GM18870 (cell line): ENCODE results near the gene PKD1.
A peak's percentile ranks its signal among the peaks of the same experiment; 100 is the strongest.

Source experiments
- ATAC-seq: cut with Tn5 transposase; IDR thresholded peaks from one replicate; pipeline ENCODE4 v1.9.1; 2021; ENCODE audit warnings: moderate library complexity; ENCODE audit not compliant: unreplicated experiment

PKD1 gene

DNA sequence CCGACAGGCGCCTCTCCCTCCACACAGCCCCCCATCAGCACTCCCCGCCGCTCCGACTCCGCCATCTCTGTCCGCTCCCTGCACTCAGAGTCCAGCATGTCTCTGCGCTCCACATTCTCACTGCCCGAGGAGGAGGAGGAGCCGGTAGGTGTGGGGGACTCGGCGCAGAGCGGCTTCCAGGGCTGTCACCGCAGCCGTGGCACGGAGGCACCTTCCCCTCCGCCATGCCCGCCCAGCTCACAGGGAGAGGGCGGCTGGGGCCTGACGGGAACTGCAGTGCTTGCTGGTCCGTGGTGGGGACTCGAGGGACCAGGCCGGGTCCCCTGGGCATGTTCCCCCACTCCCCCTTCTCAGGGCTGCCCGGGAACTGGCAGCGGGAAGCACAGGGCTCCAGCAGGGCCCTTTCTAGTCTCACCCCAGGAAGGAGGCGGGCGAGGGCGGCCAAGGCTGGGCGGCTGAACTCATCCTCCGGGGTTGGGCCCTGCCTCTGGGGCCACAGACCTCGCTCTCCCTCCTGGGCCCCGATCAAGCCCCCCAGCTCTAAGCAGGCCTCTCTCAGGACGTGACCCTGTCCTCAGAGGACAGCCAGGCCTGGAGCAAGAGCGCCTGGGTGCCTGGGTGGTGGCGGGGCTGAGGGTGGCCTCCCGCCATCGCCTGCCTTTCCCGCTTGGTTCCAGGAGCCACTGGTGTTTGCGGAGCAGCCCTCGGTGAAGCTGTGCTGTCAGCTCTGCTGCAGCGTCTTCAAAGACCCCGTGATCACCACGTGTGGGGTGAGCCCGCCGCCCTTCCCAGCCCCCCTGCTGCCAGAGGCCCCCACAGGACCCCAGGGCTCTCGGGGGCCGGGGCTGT, 35.1 kb upstream of the PKD1 start:
- no peak for ATAC-seq

DNA sequence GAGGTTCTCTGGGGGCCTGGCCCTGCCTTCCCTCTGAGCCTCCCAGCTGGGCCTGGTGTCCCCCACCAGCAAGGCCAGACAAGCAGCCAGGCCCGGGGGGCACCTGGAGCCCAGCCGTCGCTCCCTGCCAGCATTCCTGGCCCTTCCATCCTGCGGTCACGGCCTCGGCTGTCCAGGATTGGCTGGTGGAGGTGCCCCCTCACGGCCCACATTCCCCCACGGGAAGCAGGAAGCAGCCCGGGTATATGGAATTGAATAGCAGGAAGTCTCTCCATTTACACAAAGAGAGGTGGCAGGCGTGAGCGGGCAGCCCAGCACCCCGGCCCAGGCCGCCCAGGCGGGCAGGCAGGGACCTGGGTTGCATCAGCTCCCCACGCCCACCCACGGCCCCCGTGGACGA, 34.4 kb upstream of the PKD1 start:
- no peak for ATAC-seq

DNA sequence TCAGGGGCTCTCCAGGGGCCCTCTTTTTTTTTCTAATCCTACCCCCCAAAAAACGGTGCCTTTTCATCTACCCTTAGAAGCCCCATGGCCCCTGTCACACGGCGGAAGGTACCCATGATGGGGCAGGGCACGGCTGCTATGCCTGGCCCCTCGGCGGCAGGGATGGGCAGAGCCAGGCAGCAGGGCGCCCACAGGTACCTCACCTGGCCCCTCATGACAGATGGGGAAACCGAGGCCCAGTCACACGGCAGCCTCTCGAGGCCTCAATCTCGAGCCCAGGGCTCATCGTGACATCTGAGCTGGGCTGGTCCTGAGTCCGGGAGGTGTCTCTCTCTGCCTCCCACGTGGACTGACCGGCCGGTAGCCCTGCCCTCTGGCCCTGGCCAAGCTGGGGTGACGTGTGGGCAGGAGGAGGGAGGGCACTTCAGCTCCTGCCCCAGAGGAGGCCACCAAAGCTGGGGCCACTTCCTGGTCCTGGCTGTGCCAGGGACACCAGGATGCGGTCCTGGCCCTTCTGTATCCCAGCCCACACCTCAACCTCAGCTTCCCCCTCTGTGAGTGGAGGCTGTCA, 31.5 kb upstream of the PKD1 start:
- no peak for ATAC-seq

DNA sequence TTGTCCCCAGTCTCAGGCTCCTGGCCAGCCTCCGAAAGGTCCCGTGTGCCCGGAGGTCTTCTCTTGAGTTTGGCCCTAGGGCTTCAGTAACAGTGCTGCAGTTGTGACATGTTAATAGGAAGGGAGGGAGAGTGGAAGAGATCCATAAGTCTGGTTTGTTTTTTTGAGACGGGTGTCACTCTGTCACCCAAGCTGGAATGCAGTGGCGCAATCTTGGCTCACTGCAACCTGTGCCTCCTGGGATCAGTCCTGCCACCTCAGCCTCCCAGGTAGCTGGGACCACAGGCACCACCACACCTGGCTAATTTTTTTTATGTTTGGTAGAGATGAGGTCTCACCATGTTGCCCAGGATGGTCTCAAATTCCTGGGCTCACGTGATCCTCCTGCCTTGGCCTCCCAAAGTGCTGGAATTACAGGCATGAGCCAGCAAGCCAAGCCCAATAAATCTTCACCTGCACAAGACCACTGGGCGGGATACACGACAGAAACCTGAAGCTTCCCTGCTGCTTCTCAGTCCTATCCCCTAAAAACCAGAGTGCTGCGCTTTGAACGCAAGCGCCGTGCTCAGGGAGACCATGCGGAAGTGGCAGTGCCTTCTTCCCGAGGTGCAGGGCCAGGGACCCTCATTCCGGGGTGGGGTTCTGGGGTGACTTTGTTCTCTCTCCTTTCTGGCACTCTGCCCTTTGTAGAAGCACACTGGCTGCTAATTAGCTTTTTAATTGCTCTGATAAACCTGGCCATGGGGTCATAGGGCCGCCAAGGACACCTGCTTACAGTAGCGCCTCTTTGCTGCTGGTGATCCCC, 30.8 kb upstream of the PKD1 start:
- no peak for ATAC-seq

DNA sequence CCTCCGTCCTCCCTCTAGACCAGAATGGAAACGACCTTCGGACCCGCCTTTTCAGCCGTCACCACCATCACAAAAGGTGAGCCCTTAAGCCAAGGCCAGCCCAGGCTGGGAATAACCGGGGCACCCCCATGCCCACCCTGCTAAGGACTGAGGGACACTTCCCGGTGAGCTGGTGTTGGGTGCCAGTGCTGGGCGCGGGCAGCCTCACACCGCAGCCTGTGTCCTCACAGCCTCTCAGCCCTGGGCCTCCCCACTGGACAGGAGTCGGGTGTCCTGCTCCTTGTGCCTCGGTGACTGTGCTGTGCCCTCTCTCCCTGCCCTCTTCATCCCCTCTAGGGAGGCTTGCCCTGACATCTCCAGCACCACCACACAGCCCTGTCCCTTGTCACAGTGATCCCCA, 30.2 kb upstream of the PKD1 start:
- ATAC-seq, result no peak

DNA sequence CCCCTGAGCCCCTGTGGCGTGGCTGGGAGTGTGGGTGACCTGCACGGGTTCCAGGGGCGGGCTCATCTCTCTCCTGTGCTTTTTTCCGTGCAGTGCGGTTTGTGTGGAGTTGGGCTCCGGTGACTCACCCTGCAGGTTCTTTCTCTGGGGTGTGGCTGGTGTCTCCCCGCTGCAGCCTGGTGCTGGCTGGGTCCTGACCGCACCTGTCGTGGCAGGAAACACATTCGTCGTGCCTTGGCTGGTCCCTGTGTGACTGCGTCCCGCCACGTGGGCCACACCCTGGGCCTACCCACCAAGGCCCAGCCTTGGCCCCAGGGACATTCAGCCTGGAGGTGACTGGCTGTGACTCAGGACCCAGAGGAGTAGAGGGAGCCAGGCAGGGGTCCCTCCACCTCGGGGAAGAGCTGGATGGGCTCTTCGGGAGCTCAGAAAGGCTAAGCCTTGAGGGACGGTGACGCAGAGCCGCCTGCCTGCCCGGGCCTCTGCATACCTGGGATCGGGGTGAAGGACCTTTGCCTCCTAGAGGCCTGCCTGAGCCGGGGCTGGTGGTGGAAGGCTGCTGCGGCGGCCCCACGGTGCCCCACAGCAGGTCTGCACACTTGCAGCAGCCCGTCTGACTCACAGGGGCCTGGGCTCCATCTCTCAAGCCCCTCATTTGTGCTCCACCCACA, 27.6 kb upstream of the PKD1 start:
- no peak for ATAC-seq

DNA sequence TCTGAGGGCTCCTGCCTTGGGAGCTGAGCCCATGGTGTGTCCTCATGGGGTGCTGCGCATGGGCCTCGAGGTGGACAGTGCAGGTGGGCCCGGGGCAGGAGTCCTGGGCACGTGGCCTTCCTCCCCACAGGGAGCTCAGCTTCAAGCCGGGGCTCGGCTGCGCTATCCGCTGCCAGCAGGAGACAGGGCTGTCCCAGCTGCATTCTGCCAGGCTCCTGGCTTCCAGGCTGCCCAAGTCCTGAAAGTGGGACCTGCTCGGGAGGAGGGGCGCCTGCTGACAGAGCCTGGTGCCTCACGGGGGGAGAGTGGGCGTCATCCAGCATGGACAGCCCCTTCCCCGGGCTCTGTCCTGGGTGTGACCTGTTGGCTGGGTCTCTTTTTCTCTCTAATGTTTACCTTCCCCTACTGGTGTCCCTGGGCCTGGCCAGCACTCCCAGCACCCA, 27.0 kb upstream of the PKD1 start:
- no peak for ATAC-seq

DNA sequence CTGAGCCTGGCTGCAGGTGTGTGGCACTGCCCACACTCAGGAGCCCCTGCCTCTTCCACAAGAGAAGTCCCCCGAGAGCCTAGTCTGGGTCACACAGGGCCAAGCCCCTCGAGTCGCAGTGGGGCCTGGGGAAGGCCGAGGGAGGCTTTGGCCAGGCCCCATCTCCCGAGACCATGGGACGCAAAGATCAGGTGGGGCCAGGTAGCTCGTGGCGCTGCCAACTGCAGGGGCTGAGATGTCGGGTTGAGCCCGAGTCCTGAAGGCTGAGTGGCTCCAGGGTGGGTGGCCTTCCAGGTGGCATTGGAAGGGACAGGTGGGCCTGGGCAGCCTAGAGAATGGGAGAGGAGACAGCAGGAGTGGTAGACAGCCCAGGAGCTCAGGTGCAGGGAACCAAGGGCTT, 26.2 kb upstream of the PKD1 start:
- no peak for ATAC-seq

DNA sequence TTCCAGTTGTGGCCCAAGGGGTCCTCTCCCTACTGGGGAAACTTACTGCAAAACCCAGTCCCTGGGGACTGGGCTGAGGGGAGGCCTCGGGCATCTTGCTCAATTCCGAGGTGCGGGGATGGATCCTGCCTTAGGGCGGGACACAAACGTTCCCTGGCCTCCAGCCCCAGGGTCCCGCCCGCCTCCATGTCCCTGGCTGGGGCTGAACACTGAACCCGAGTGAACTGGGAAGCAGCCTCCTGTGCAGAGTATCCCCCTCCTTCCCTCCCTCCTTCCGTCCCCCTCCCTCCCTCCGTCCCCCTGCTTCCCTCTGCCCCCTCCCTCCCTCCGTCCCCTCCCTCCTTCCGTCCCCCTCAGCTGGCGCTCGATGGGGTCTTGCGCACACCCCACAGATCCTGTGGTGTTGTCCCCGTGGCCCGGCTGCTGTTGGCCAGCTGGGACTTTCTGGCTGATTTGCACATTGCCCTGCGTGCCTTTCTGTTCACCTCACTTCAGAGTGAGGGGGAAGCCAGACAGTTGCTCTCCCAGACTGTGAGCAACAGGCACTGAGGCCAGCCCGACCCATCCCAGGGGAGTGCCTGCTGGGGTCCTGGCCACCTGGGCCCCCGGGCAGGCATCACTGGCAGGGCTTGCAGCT, 25.3 kb upstream of the PKD1 start:
- no peak for ATAC-seq

DNA sequence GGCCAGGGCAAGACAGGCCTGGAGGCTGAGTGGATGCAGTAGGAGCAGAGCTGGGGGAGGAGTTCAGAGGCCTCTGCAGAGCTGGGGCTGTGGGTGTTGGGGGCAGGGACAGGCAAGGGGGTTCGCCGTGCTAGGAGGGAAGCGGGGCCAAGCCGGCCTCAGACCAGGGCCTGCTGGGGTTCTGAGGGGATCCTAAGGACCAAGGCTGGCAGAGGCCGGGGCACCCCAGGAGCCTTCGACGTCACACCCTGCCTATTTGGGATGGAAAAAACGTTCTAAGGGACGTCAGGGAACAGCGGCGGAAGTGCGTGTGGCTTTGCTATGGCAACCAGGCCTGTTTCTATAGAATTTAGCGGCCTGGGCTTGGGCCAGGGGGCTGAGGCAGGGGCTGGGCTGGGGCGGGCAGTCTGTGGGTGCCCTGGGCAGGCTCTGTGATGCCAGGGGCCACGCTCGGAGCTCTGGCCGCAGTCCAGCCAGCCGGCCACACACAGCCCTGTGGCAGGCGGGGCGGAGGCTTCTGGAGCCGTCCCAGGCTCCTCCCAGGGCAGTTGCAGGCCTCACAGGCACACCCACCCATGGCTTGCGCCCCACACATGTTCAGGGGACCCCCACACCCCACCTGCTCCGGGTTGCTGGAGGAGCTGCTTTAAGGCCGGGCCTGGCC, 23.6 kb upstream of the PKD1 start:
- no peak for ATAC-seq

DNA sequence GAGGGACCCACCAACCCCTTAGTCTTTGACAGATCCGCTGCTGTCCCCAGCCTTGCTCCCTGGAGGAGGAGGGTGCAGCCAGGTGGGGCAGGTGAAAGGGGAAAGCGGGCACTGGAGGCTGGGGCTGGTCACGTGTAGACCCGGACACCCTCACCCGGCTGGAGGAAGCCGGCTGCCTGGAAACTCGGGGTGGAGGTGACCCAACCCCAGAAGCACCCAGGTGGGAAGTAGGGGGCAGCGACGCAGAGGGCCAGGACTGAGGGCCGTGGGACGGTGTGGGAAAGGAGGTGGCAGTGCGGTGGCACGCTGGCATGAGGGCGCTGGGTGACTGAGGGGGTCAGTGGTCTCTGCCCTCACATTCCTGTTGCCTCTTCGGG, 22.6 kb upstream of the PKD1 start:
- ATAC-seq, result no peak

DNA sequence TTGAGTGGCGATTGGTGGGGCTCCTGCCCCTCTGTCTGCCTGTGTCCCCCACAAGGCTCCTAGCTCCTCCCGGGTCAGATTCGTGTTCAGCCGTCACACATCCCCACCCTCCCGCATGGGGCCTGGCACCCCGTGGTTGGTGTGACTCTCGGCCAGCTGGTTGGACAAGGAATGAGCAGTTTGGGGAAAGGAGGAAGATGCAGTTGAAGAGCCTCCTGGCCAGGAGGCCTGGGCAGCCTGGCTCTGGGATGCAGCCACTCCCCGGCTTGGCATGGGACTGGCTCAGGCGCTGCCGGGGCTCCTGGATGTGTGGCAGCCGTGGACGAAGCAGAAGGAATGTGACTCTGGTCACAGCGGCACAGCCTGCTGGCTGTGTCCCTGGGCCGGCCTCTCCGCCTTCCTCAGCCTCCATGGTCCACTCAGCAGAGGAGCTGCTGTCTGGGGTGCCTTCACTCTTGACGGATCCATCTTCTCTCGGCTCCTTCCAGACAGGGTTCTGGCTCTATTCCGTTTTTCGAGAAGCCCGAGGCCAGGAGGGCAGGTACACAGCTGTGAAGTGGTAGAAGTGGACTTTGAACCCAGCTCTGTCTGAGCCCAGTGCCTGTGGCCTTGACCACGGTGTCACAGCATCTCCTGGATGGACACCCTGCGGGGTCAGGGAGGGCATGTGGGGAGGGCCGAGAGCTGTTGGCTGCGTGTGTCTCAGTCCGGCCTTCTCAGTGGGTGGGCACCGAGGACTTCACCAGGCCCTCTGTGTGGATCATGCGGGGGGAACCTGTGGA, 22.0 kb upstream of the PKD1 start:
- no peak for ATAC-seq

DNA sequence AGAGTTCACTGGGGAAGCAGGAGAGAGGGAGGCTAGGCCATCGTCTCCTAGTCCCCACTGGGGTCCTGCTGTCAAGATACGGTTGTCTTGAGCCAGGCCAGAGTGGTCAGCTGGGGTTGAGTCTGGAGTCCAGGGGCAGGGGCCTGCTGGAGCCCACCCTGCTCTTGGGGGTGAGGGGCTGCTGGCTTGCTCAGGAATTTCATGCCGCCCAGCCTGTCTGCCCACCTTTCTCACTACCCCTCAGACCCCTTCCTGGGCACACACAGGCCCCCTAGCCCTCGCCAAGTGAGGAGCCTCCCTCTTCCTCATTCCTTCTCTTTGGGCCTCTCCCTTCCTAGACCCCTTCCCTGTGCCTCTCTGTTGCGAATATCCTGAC, 21.1 kb upstream of the PKD1 start:
- ATAC-seq, result no peak

DNA sequence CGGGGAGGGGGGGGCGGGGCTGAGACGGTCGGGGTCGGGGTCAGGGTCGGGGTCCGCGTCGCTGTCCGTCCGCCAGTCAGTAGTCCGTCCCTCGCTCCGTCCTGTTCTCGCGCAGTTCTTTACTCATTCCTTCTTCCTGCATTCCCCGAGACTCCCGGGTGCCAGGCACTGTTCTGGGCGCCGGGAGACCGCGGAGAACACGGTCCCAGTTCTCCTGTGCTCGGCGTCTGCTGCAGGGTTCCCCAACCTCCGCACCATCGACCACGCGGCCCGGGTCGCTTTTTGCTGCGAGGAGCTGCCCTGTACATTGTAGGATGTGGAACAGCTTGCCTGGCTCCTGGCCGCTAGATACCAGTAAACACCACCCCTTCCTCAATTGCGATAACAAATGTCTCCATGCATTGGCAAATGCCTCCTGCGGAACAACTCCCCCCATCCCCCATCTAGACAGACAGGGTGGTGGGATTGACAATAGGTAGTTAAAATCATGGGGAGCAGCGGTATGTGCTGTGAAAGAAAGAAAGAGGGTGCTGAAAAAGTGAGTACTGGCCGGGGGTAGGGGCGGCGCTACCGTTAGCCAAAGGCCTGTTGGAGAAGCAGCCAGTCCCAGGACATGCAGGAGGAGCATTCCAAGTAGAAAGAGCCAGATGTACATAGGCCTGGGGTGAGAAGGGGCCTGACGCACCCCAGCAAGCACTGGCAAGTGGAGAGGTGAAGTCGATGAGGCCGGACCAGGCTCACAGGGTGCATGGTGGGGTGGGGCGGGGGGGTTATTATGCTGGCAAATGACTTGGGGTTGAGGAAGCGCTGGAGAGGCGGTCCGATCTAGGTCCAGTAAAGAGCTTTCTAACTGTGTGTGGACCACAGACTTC, 20.5 kb upstream of the PKD1 start:
- no peak for ATAC-seq

DNA sequence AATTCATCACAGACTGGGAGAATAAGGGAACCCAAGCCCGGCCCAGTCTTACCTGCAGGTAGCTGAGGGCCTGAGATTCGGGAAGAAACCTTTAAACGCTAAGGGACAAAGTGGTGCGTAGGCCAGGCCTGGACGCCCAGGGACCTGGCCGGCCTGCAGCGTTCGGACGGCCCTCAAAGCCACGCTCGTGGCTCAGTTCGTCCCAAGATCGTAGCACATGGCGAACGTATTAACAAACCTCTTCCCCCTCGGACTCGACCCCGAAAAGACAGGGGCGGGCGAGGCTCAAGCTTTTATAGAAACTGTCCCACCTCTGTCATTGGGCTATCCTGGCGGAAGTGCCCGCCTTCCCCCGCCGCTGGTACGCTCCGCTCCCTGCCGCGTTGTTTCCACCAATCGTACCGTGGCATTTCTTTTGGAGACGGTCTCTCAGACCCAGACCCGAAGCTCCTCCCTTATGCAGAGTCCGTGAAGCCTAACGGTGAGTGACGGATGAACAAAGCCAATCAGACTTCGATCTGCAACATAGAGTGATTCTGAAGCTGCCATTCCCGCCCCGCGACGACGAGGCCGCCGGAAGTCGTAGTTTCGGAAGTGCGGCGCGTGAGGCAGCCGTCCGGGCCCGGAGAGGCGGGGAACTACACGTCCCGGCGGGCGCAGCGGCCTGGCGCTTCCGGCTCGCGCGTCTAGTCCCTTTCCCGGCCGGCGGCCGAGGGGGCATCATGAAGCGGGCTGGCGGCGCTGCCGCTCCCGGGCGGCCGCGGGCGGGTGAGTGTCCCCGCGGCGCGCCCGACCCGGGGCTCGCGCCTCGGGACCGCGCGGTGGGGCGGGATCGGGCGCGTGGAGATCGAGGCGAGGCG, 19.6 kb upstream of the PKD1 start, which contains the start of gene TRAF7:
Gene TRAF7 (plus strand): TSS at position 692 of the 860 bp plus-strand sequence. CDS start 8,139 bp downstream, outside the sequence.
- ATAC-seq, result peak; percentile 94

DNA sequence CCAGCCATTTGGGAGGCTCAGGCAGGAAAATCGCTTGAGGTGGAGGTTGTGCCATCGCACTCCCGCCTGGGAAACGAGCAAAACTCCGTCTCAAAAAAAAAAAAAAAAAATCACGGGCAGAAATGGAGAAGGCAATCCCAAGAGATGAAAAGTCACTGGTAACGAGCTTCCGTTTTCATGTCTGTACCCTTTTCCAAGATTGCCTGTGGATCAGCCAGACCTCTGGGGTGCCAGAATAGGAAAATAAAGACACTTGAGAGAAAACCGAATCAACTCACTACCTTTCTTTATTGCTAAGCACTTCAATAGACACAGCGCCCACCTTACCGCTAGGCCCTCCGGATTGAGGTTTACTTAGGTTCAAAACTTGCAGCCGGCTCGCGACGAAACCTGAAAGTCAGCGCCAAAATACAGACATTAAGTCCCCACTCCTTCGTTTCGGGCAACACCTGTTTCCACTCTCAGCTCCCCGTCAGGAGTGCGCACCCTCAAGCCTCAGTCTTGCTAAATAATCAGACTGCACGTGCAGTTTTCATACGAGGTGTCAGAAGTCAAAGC, 18.9 kb upstream of the PKD1 start:
- ATAC-seq, result no peak
